Measurements from ENCODE around the gene TRIM33.

DNA sequence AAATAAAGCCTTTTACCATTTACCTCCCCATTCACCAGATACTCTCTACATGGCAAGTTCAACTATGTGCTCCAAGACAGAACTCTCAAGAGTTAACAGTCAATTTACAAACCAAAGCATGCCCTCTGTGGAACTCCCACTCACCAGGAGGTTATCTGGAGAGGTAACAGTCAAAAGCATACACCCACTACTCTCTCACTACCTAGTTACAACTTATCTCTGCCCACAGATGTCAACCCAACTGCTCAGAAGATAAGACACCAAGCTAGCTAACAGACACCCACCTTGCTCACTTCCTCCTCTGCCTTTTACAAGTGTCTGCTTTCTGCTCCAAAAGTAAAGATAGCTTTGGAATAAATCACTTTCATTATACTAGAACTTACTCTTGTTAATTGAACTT lies 131.0 kb downstream of the TRIM33 start:
- no peak for TF ChIP-seq CTCF (conservative IDR thresholded peaks at IDR 0.05; ENCODE audit: low read depth, low read length)
- TF ChIP-seq EZH2 (IDR thresholded peaks at IDR 0.05; ENCODE audit: borderline replicate concordance, low read depth, low read length, poor library complexity, severe bottlenecking), result no peak
